Colonic mucosa (tissue), 4 donors: ENCODE measurements around the gene CDC73. TPM values are rescaled to one million over a fixed set of nuclear protein-coding genes. Genes with fewer than 3 reads are reported as not detected.
"Not testable (repeated sequence)": the region's sequence is repeated elsewhere in the genome, so short reads cannot be mapped to it uniquely, and the experiment has no call there.

Source experiments
- DNase-seq: peaks from one replicate; pipeline ENCODE4 v3.0.0-alpha.2; 2020
- H3K27ac ChIP-seq: fragments of 200-600 bp; one replicate; pipeline ENCODE4 v1.8.0; 2021
- H3K27me3 ChIP-seq: fragments of 200-600 bp; one replicate; pipeline ENCODE4 v1.8.0; 2021
- H3K36me3 ChIP-seq: fragments of 200-600 bp; one replicate; pipeline ENCODE4 v1.8.0; 2021
- H3K4me1 ChIP-seq: fragments of 200-600 bp; one replicate; pipeline ENCODE4 v1.8.0; 2021; ENCODE audit warnings: mild to moderate bottlenecking
- H3K4me3 ChIP-seq: fragments of 200-600 bp; one replicate; pipeline ENCODE4 v1.8.0; 2021
- H3K9ac ChIP-seq, 2 donors: one replicate each; pipeline ENCODE4 v1.7.0; 2013; ENCODE audit warnings: control low read depth in 2 of 2, low read depth in 2 of 2, low read length in 2 of 2
- H3K9me3 ChIP-seq: fragments of 200-600 bp; one replicate; pipeline ENCODE4 v1.8.0; 2021
- CTCF ChIP-seq: fragments of 200-600 bp; IDR thresholded peaks from one replicate; pipeline ENCODE4 v1.8.0; 2022; ENCODE audit warnings: antibody characterized with exemption, mild to moderate bottlenecking
- intact Hi-C: fragments of 100-400 bp; cut with DNase I; formaldehyde crosslinking; loops from one replicate; pipeline ENCODE4 v1.14.1; 2022
- total RNA-seq, 2 donors: library from RNA; stranded (reverse); fragmentation: NEBNext Ultra II Directional in 1 of 2; extraction: Animal tissue kit (Norgen Biotek cat#: 25700) in 1 of 2; gene quantifications; one replicate each; pipeline ENCODE4 v1.2.1, GENCODE V29; 2021
- donor health status: healthy.
- donor health status: DM: no; HTN: no; CAD: no.
- donor health status: DM: no; HTN: no; CAD: no.

Gene CDC73
- total RNA-seq, 2 donors from 2014 or later = 45.3 to 49.1 TPM

- Histone ChIP-seq H3K4me3 (no peak overlapping the region), H3K4me1 (no peaks in the 10 kb centered on the region), H3K27me3 (no peaks in the 10 kb centered on the region), H3K36me3 (no peaks in the 10 kb centered on the region), H3K9ac (no peak overlapping the region), H3K27ac (no peak overlapping the region), H3K9me3 (no peaks in the 10 kb centered on the region)
- intact Hi-C loops = no loop called here
- DNase-seq = no peak
- TF ChIP-seq CTCF = no peak
These were observed 142.7 kb downstream of the CDC73 start for GRCh38 chr1:193264313-193265065.

- Histone ChIP-seq H3K4me1 (no peaks in the 10 kb centered on the region), H3K9ac (no peak overlapping the region), H3K27ac (no peak overlapping the region), H3K27me3 (no peaks in the 10 kb centered on the region), H3K4me3 (no peak overlapping the region), H3K9me3 (no peaks in the 10 kb centered on the region), H3K36me3 (no peaks in the 10 kb centered on the region)
- intact Hi-C loops = no loop called here
- TF ChIP-seq CTCF = no peak
- DNase-seq = no peak
These were observed 143.9 kb downstream of the CDC73 start for GRCh38 chr1:193265716-193266115.

- DNase-seq, H3K4me1 ChIP-seq, H3K36me3 ChIP-seq, H3K9me3 ChIP-seq, H3K27me3 ChIP-seq, H3K9ac ChIP-seq, H3K27ac ChIP-seq, intact Hi-C loops, H3K4me3 ChIP-seq: not testable (repeated sequence)
These were observed 145.0 kb downstream of the CDC73 start for GRCh38 chr1:193266794-193267193.

- intact Hi-C loops = no loop called here
- no peak for DNase-seq
- Histone ChIP-seq H3K4me3 (no peak overlapping the region), H3K4me1 (no peaks in the 10 kb centered on the region), H3K27me3 (no peaks in the 10 kb centered on the region), H3K27ac (no peak overlapping the region), H3K9me3 (no peaks in the 10 kb centered on the region), H3K9ac (no peak overlapping the region), H3K36me3 (no peaks in the 10 kb centered on the region)
- TF ChIP-seq CTCF = no peak
These were observed 149.2 kb downstream of the CDC73 start for GRCh38 chr1:193270996-193271395.

GRCh38 chr1:193275773-193276172, 153.9 kb downstream of the CDC73 start:
- no peak overlapping the region for H3K4me3 ChIP-seq
- DNase-seq = no peak
- H3K27ac ChIP-seq = no peak overlapping the region
- H3K27me3 ChIP-seq = no peaks in the 10 kb centered on the region
- TF ChIP-seq CTCF = no peak
- no peak overlapping the region for H3K9ac ChIP-seq
- no peaks in the 10 kb centered on the region for H3K36me3 ChIP-seq
- no peaks in the 10 kb centered on the region for H3K4me1 ChIP-seq
- intact Hi-C loops = no loop called here
- no peaks in the 10 kb centered on the region for H3K9me3 ChIP-seq

GRCh38 chr1:193278968-193279367, 157.1 kb downstream of the CDC73 start:
- intact Hi-C loops = no loop called here
- no peak overlapping the region for H3K27ac ChIP-seq
- no peak overlapping the region for H3K4me3 ChIP-seq
- no peaks in the 10 kb centered on the region for H3K27me3 ChIP-seq
- no peaks in the 10 kb centered on the region for H3K36me3 ChIP-seq
- H3K9ac ChIP-seq = no peak overlapping the region
- H3K9me3 ChIP-seq = no peaks in the 10 kb centered on the region
- DNase-seq = no peak
- TF ChIP-seq CTCF = no peak
- no peaks in the 10 kb centered on the region for H3K4me1 ChIP-seq
